Measurements from ENCODE around the gene CMTM4.
"Not testable (repeated sequence)": the region's sequence is repeated elsewhere in the genome, so short reads cannot be mapped to it uniquely, and the experiment has no call there.

CMTM4 gene

GRCh38 chr16:66703406-66704215, 7.1 kb upstream of the CMTM4 start:
- DNase-seq, result no peak

- DNase-seq, result no peak
Observed at GRCh38 chr16:66701516-66701915, 5.0 kb upstream of the CMTM4 start.

GRCh38 chr16:66701026-66701425, 4.5 kb upstream of the CMTM4 start:
- DNase-seq, result no peak

GRCh38 chr16:66699898-66700297, 3.4 kb upstream of the CMTM4 start:
- DNase-seq, result no peak

- no peak for DNase-seq
Observed at GRCh38 chr16:66698046-66698445, 1.5 kb upstream of the CMTM4 start.

- no peak for DNase-seq
Observed at GRCh38 chr16:66695935-66696668, 441 bp downstream of the CMTM4 start.

- DNase-seq, result no peak
Observed at GRCh38 chr16:66695471-66695934, 1.0 kb downstream of the CMTM4 start.

GRCh38 chr16:66693149-66693548, 3.4 kb downstream of the CMTM4 start:
- no peak for DNase-seq

GRCh38 chr16:66692341-66692740, 4.2 kb downstream of the CMTM4 start:
- DNase-seq, result no peak

GRCh38 chr16:66691234-66691633, 5.3 kb downstream of the CMTM4 start:
- DNase-seq, result no peak

- DNase-seq, result no peak
Observed at GRCh38 chr16:66690106-66690847, 6.3 kb downstream of the CMTM4 start.

- no peak for DNase-seq
Observed at GRCh38 chr16:66689282-66689681, 7.3 kb downstream of the CMTM4 start.

- no peak for DNase-seq
Observed at GRCh38 chr16:66687906-66688625, 8.5 kb downstream of the CMTM4 start.

GRCh38 chr16:66685501-66686115, 10.9 kb downstream of the CMTM4 start:
- not testable (repeated sequence) for DNase-seq

- DNase-seq, result no peak
Observed at GRCh38 chr16:66682271-66682670, 14.3 kb downstream of the CMTM4 start.

- no peak for DNase-seq
Observed at GRCh38 chr16:66681676-66682075, 14.9 kb downstream of the CMTM4 start.

- no peak for DNase-seq
Observed at GRCh38 chr16:66678337-66678736, 18.2 kb downstream of the CMTM4 start.

- no peak for DNase-seq
Observed at GRCh38 chr16:66677836-66678235, 18.7 kb downstream of the CMTM4 start.

- no peak for DNase-seq
Observed at GRCh38 chr16:66677179-66677578, 19.4 kb downstream of the CMTM4 start.

GRCh38 chr16:66676599-66676998, 19.9 kb downstream of the CMTM4 start:
- DNase-seq, result no peak

GRCh38 chr16:66673691-66674090, 22.9 kb downstream of the CMTM4 start:
- no peak for DNase-seq

GRCh38 chr16:66670691-66671388, 25.7 kb downstream of the CMTM4 start:
- no peak for DNase-seq
